GM12865 (cell line): ENCODE results near the gene B4GALT2.

Experiments
- DNase-seq: peaks from one replicate; pipeline ENCODE4 v3.0.0; 2010; ENCODE audit warnings: low read depth
- H3K4me3 ChIP-seq: 2 replicates; pipeline ENCODE4 v1.5.1; 2011; ENCODE audit warnings: mild to moderate bottlenecking, low read depth, low read length, control low read depth
- TF ChIP-seq, protein P1 (sequence below): IDR thresholded peaks from 2 replicates; pipeline ENCODE4 v1.5.1; 2011; ENCODE audit warnings: low read length, control low read depth, low read depth, inconsistent platforms; ENCODE audit not compliant: insufficient read depth; ENCODE audit errors: missing control alignments

The B4GALT2 gene

DNA sequence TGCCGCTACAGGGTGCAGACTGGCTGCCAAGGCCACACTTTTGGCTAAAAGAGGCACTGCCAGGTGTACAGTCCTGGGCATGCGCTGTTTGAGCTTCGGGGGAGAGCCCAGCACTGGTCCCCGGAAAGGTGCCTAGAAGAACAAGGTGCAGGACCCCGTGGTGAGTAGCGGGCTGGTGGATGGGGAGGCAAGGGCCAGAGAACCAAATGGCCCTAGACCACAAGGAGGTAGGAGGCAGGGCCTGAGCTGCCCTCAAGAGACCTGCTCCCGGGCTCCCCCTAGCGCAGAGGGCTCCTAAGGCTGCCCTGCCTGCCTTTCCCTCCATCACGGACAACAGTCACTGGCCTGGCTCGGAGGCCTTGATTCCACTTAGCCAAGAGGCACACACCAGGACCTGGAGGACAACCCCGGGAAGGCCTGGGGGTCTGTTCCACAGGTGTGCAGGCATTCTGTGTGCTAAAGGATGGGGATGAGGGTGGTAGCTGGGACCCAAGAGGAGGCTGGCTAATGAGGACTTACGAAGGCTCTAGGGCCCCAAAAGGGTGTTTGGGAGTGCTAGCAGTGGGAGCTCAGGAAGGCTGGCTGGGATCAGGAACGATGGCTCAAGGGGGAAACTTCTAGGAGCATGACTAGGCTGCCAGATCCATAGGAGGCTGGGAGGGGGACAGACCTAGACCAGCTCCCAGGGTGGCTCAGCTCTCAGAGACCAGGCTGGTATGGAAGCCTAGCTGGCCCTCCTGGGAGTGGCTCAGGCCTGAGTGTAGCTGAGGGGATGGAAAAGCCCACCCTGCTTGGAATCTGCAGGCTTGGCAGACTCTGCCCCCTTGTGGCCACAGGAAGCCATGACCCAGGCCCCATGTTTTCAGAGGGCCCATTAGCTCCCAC is 44.7 kb upstream of the B4GALT2 start:
- H3K4me3 ChIP-seq, result no peak overlapping the region
- TF ChIP-seq, protein P1, sequence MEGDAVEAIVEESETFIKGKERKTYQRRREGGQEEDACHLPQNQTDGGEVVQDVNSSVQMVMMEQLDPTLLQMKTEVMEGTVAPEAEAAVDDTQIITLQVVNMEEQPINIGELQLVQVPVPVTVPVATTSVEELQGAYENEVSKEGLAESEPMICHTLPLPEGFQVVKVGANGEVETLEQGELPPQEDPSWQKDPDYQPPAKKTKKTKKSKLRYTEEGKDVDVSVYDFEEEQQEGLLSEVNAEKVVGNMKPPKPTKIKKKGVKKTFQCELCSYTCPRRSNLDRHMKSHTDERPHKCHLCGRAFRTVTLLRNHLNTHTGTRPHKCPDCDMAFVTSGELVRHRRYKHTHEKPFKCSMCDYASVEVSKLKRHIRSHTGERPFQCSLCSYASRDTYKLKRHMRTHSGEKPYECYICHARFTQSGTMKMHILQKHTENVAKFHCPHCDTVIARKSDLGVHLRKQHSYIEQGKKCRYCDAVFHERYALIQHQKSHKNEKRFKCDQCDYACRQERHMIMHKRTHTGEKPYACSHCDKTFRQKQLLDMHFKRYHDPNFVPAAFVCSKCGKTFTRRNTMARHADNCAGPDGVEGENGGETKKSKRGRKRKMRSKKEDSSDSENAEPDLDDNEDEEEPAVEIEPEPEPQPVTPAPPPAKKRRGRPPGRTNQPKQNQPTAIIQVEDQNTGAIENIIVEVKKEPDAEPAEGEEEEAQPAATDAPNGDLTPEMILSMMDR, result peak; percentile 88
- peak; percentile 69 for DNase-seq

DNA sequence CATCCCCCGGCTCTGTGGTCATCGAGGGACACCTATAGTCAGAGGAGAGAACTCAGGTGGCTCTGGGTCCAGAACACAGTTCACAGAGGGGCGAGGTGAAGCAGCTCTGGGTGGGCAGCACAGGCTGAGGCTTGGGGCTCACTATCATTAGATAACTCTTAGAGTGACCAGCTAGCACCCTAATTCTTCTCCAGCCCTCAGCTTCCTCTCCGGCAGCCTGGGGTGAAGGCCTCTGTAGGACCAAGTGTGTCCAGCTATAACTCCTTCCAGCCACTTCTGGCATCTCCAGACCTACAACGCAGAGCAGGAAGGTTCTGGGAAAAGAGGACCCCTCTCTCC is 44.1 kb upstream of the B4GALT2 start:
- TF ChIP-seq, protein P1, result no peak
- H3K4me3 ChIP-seq, result no peak overlapping the region
- no peak for DNase-seq

DNA sequence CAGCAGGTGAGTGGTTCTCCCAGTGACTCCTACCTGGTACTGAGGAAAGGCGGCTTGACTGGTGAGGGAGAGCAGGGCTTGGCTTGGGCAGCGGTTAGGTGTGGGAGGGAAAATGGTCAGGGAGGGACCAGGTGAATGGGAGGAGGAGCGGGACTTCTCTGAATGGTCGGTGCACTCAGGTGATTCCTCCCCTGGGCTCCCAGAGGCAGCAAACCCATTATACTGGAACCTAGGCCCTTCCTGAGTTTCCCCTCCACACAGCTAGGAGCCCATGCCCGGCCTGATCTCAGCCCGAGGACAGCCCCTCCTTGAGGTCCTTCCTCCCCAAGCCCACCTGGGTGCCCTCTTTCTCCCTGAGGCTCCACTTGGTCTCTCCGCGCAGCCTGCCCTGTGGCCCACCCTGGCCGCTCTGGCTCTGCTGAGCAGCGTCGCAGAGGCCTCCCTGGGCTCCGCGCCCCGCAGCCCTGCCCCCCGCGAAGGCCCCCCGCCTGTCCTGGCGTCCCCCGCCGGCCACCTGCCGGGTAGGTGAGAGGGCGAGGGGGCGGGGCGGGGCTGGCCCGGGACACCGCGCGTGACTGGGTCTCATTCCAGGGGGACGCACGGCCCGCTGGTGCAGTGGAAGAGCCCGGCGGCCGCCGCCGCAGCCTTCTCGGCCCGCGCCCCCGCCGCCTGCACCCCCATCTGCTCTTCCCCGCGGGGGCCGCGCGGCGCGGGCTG is 43.1 kb upstream of the B4GALT2 start:
- no peak for DNase-seq
- TF ChIP-seq, protein P1, result no peak
- no peak overlapping the region for H3K4me3 ChIP-seq

DNA sequence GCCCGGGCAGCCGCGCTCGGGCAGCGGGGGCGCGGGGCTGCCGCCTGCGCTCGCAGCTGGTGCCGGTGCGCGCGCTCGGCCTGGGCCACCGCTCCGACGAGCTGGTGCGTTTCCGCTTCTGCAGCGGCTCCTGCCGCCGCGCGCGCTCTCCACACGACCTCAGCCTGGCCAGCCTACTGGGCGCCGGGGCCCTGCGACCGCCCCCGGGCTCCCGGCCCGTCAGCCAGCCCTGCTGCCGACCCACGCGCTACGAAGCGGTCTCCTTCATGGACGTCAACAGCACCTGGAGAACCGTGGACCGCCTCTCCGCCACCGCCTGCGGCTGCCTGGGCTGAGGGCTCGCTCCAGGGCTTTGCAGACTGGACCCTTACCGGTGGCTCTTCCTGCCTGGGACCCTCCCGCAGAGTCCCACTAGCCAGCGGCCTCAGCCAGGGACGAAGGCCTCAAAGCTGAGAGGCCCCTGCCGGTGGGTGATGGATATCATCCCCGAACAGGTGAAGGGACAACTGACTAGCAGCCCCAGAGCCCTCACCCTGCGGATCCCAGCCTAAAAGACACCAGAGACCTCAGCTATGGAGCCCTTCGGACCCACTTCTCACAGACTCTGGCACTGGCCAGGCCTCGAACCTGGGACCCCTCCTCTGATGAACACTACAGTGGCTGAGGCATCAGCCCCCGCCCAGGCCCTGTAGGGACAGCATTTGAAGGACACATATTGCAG is 42.4 kb upstream of the B4GALT2 start:
- H3K4me3 ChIP-seq, result no peak overlapping the region
- TF ChIP-seq, protein P1, result no peak
- no peak for DNase-seq

DNA sequence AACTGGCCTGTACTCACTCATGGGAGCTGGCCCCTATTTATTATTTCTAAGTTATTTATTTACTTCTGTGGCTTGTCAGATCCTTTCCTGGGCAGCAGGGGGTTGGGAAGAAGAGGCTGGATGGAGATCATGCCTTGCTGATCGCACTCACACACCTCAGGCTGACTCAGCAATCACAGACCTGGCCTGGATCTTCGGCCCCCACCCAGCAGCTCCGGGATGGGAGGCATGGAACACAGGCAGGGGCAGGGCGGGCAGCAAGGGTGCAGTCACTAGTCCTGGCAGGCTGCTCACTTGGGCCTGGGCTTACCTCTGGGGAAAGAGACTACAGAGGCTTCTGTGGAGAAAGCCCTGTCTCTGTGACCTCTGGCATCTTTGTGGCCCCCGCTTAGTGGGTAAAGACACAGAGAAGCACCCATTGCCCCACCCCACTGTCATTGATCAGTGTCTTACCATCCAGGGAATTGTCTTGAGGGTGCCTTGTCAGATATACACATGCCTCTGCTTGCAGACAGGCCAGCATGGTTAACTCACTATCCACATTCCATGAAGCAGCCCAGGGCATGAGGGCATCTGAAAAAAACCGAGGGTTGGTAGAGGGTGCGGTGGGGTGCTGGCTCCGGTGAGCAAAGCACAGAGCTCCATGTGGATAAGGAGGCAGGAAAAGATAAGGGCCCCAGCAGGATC is 41.7 kb upstream of the B4GALT2 start:
- TF ChIP-seq, protein P1, result no peak
- no peak overlapping the region for H3K4me3 ChIP-seq
- DNase-seq, result no peak

DNA sequence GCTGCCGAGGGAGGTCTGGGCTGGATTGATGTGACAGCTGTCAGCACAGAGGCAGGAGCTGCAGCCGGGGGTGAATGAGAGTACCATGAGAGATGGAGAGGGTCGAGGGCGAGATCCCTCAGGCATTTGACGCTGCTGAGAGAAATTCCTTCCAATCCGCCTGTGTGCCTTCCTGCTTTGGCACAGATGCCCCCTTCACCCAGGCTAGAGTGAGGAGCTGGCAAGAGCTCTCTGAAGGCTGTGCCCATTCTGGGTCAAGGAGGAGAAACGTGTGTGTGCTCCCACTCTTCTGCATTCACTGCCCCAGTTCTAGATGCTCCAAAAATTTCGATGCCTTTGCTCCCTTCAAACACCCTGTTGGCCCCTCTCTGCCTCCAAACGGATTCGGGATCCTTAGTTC is 40.6 kb upstream of the B4GALT2 start:
- H3K4me3 ChIP-seq, result no peak overlapping the region
- DNase-seq, result no peak
- TF ChIP-seq, protein P1, result no peak
